Muscle layer of colon (tissue), 2 donors: ENCODE measurements around the gene CBL.

Experiments
- H3K27ac ChIP-seq: one replicate; pipeline ENCODE4 v1.7.0; 2013; ENCODE audit warnings: low read depth, mild to moderate bottlenecking, low read length, moderate library complexity
- H3K27me3 ChIP-seq, 2 donors: one replicate each; pipeline ENCODE4 v1.7.0; 2013; ENCODE audit warnings: low read length in 2 of 2, mild to moderate bottlenecking in 2 of 2; ENCODE audit not compliant: insufficient read depth in 2 of 2, control insufficient read depth in 1 of 2
- H3K36me3 ChIP-seq: one replicate; pipeline ENCODE4 v1.7.0; 2013; ENCODE audit warnings: mild to moderate bottlenecking, low read length; ENCODE audit not compliant: insufficient read depth
- H3K4me1 ChIP-seq: one replicate; pipeline ENCODE4 v1.7.0; 2013; ENCODE audit warnings: mild to moderate bottlenecking, low read length; ENCODE audit not compliant: insufficient read depth
- H3K4me3 ChIP-seq, 2 donors: one replicate each; pipeline ENCODE4 v1.7.0; 2013; ENCODE audit warnings: low read length in 2 of 2, low read depth in 1 of 2, mild to moderate bottlenecking in 1 of 2, moderate library complexity in 1 of 2
- H3K9ac ChIP-seq: one replicate; pipeline ENCODE4 v1.7.0; 2013; ENCODE audit warnings: low read length
- H3K9me3 ChIP-seq: one replicate; pipeline ENCODE4 v1.7.0; 2013; ENCODE audit warnings: mild to moderate bottlenecking, low read length
- donor health status: abdominal sarcoma.
- donor health status: Adenocarcinoma of cecum.

CBL gene

DNA sequence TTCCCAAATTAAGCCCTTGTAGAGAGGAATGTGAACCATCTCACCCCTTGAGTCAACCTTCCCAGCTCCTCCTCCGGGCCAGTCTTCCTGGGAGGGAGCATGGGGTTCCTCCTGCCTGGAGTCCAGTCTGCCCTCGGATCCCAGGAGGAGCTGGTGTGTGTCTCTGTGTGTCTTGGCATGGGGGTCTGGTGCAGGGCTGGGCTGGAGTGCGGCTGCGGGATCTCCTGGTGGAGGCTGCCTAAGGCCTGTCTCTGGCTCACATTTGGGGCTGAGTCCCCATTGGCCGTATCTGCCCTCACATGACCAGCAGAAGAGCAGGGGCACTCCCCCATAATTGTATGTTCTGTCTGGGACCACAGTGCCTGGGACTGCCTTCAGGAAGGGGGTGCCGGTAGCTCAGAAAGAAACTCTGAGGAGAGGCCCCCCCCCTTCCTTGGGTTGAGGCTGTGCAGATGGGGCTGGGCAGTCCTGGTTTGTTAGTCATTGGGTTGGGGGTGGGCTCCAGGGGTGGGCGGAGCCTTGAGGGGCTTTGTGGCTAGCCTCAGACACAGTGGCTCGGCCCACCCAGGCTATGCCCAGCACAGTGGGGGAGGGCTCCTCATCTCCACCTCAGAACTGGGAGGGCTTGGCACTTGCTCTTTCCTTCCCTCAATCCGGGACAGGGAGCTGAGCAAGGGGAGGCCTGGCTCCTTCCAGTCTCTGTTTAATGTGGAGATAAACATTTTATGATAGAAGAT is 131.6 kb downstream of the CBL start:
- Histone ChIP-seq H3K9ac (no peak overlapping the region), H3K36me3 (peaks cover 8% of the 10 kb centered on the region), H3K27me3 (peaks cover 0 to 11% of the 10 kb centered on the region in 2 donors), H3K9me3 (no peaks in the 10 kb centered on the region), H3K4me3 (peak overlapping the region in 1 of 2 donors; percentile 6), H3K27ac (peak overlapping the region; percentile 16), H3K4me1 (peaks cover 41% of the 10 kb centered on the region)

DNA sequence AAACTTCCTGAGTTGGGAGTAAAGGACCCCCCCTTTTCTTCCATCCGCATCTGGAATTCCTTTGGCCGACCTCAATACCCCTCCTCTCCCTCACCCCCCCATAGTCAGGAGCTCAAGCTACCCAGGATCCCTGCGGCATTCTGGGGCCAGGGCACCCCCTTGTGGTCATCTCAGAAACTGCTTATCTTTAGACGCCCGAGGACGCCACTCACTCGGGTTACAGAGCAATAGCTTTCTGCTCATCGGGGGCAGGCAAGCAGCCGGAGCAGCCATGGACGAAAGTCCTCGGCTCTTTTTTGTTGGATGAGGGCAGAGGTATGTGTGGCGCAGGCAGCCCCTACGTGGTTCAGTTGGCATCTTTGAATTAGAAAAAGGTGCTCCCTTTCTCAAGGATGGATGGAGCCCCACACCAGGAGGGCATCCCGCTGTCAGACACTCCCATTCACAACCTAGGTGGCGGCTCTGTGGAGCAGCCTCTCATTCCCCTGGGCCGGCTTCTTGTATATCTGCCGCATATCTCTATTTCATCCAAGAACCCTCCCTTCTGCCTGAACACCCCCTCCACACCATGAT is 132.3 kb downstream of the CBL start:
- H3K4me3 ChIP-seq: peak overlapping the region; percentile 6 to 38
- peak overlapping the region; percentile 16 for H3K27ac ChIP-seq
- no peak overlapping the region for H3K9ac ChIP-seq
- H3K9me3 ChIP-seq: no peaks in the 10 kb centered on the region
- peaks cover 41% of the 10 kb centered on the region for H3K4me1 ChIP-seq
- H3K27me3 ChIP-seq: peaks cover 0 to 11% of the 10 kb centered on the region in 2 donors
- H3K36me3 ChIP-seq: peaks cover 8% of the 10 kb centered on the region

- Histone ChIP-seq H3K27me3 (peaks cover 0 to 11% of the 10 kb centered on the region in 2 donors), H3K27ac (peak overlapping the region; percentile 16), H3K9ac (no peak overlapping the region), H3K36me3 (peaks cover 8% of the 10 kb centered on the region), H3K4me1 (peaks cover 41% of the 10 kb centered on the region), H3K9me3 (no peaks in the 10 kb centered on the region), H3K4me3 (peak overlapping the region; percentile 22 to 38)
Observed at GRCh38 chr11:119338965-119339588, 132.9 kb downstream of the CBL start.

DNA sequence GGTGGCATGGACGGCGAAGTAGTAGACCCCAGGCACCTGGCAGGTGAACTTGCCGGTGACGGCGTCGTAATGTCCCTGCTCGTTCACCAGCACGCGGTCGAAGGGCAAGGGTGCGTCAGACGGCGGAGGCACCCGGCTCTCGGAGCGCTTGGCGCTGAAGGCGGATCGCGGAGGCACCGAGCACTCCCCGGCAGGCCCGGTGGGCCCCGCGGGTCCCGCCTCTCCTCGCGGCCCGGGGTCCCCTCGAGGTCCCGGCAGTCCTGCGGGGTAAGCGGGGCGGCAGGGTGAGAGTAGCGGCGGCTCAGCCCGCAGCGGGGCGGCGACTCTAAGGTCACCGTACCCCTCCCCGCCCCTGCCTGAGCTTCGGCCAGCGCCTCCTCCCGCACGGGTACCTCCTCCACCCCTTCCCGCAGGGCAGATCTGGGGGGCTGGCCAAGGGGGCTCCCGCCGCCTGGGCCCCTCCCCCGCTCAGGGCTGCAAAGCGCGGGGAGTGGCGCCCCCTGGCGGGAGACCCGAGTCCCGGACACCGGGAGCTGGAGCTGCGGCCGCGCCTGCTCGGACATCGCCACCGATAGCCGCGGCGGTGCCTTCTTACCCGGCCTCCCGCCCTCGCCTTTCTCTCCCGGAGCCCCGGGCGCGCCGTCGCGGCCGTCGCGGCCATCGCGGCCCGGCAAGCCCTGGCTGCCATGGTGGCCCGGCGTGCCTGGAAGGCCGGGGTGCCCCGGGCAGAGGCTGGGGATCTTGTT is 133.6 kb downstream of the CBL start:
- H3K27ac ChIP-seq: peak overlapping the region; percentile 27
- H3K36me3 ChIP-seq: peaks cover 8% of the 10 kb centered on the region
- H3K9me3 ChIP-seq: no peaks in the 10 kb centered on the region
- H3K9ac ChIP-seq: no peak overlapping the region
- peaks cover 0 to 11% of the 10 kb centered on the region in 2 donors for H3K27me3 ChIP-seq
- peak overlapping the region; percentile 22 to 38 for H3K4me3 ChIP-seq
- H3K4me1 ChIP-seq: peaks cover 40% of the 10 kb centered on the region

DNA sequence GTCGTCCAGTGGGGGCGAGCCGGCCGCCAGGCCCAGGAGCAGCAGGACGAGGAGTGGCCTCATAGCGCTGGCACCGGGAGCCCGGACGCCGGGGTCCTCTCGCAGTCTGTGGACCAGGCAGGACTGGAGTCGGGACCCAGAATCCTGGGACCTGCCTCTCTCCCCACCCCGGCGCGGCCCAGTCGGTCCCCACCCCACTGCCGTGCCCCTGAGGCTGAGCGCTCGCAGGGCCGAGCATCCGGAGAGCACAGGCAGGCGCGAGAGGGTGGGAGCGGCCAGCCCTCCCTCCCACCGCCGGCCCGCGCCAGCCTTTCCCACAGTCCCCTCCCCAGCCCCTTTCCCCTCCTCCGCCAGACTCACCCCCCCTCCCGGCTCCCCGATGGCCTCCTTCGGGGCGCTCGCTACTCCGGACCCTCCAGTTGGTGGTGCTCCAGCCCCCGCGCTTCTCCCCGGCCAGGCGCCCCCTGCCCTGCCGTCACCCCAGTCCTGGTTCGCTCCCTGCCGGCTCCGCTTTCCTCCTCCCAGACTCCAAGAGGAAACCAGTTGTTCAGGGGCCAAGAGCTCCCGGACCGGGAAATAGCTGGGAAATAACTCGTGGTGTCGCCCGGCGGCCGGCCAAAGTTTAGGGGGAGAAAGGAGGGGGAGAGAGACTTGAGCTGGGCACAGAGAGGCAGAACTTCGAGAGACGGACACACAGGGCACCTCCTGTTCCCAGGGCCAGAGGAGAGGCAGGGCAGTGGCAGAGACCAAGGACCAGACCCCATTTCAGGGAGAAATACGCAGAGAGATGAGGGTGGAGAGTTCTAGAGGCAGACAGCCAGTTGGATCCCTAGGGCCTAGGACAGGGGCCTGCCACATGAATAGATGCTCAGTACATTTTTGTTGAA is 134.4 kb downstream of the CBL start, which contains the start of gene C1QTNF5:
Gene C1QTNF5, minus strand, starts transcription at position 549 of the 887 bp plus-strand sequence. Its CDS starts 486 bp downstream, at position 63.
- Histone ChIP-seq H3K9ac (no peak within 1 kb of the TSS), H3K36me3 (peaks cover 8% of the 10 kb centered on the region), H3K27ac (peak within 1 kb of the TSS; percentile 27), H3K9me3 (no peaks in the 10 kb centered on the region), H3K4me3 (peak within 1 kb of the TSS; percentile 22 to 38), H3K27me3 (peaks cover 0 to 11% of the 10 kb centered on the region in 2 donors), H3K4me1 (peaks cover 32% of the 10 kb centered on the region)

- no peak overlapping the region for H3K27ac ChIP-seq
- peaks cover 29% of the 10 kb centered on the region for H3K4me1 ChIP-seq
- no peak overlapping the region for H3K9ac ChIP-seq
- peaks cover 0 to 11% of the 10 kb centered on the region in 2 donors for H3K27me3 ChIP-seq
- peaks cover 4% of the 10 kb centered on the region for H3K36me3 ChIP-seq
- H3K4me3 ChIP-seq: peak overlapping the region in 1 of 2 donors; percentile 38
- no peaks in the 10 kb centered on the region for H3K9me3 ChIP-seq
Observed at GRCh38 chr11:119341222-119342022, 135.3 kb downstream of the CBL start.

DNA sequence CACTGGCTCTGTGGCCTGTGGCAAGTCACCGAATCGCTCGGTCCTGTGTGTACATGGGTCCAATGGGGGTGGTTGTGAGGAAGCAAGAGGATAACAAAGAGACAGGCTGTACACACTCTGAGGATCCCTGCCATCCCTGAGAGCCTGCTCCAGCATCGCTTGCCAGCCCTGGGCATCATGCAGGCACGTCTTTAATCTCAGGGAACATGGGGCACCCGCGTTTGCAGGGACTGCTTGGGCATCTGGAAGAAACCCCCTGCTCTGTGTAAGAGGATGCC is 135.8 kb downstream of the CBL start:
- no peak overlapping the region for H3K4me3 ChIP-seq
- no peaks in the 10 kb centered on the region for H3K36me3 ChIP-seq
- no peaks in the 10 kb centered on the region for H3K9me3 ChIP-seq
- peaks cover 29% of the 10 kb centered on the region for H3K4me1 ChIP-seq
- no peak overlapping the region for H3K27ac ChIP-seq
- H3K9ac ChIP-seq: no peak overlapping the region
- H3K27me3 ChIP-seq: peaks cover 0 to 11% of the 10 kb centered on the region in 2 donors

DNA sequence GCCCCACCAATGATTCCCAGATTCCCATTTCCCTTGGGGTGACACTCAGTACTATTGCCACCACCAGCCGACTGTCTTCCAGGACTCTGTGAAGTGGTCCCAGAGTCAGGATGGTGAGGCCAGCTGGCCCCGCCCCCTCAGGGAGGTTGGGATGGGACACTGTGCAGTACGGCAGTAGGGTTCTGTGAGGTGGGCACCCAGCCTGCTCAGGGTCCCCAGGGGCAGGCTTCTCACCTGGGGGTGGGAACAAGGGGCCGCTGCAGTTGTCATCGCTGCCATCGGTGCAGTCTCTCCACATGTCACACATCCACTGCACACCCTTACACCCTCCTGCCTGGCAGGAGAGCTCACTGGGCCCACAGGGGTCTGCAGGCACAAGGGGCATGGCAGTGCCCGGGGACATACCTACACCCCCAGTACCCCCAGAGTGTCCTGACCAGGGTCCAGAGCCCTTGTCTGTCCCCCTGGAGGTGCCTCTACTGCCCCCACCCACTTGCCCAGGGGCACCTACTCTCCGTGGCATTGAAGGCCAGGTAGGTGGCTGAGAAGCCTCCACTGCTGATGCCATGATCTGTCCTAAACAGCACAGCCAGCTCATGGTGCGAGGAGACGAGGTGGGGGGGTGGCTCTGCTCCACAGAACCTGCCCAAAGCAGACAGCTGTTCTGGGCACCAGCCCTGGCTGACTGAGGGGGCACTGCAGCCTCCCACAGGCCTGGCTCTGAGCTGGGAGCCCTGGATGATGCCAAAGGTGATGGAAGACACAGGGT is 136.4 kb downstream of the CBL start:
- H3K36me3 ChIP-seq: no peaks in the 10 kb centered on the region
- H3K4me1 ChIP-seq: peaks cover 26% of the 10 kb centered on the region
- H3K9me3 ChIP-seq: no peaks in the 10 kb centered on the region
- H3K9ac ChIP-seq: no peak overlapping the region
- H3K27me3 ChIP-seq: peaks cover 0 to 11% of the 10 kb centered on the region in 2 donors
- no peak overlapping the region for H3K27ac ChIP-seq
- no peak overlapping the region for H3K4me3 ChIP-seq

DNA sequence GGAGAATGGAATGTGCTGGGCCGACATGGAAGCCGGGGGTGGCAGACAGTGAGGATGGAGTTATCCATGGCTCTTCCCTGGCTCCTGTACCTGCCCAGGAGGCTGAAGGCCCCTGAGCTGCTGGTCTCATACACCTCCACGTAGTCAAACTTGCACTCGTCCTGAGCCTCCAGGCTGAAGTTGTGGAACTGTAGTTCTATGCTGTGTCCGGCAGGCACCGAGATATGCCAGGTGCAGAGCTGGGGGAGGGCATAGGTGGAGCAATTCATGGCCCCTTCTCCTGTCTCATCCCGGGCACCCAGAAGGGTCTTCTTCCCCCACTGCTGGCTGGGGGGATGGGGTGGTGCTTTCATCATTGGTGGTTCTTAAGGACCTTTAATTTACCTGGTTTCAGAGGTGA is 137.6 kb downstream of the CBL start:
- Histone ChIP-seq H3K9me3 (no peaks in the 10 kb centered on the region), H3K4me3 (no peak overlapping the region), H3K36me3 (no peaks in the 10 kb centered on the region), H3K27ac (no peak overlapping the region), H3K9ac (no peak overlapping the region), H3K4me1 (peaks cover 14% of the 10 kb centered on the region), H3K27me3 (peaks cover 0 to 11% of the 10 kb centered on the region in 2 donors)
